ENCODE measurements around the gene CALML4.

GRCh38 chr15:68163191-68163590 is 41.9 kb downstream of the CALML4 start:
- TF ChIP-seq TOX (CRISPR knock-in tag; IDR thresholded peaks at IDR 0.05; ENCODE audit: borderline replicate concordance) (no peak), BACH2 (CRISPR knock-in tag; IDR thresholded peaks at IDR 0.05; ENCODE audit: borderline replicate concordance) (no peak), ZFP30 (CRISPR knock-in tag; IDR thresholded peaks at IDR 0.05) (no peak), POU6F1 (CRISPR knock-in tag; IDR thresholded peaks at IDR 0.05; ENCODE audit: borderline replicate concordance, low read depth) (no peak), RARB (CRISPR knock-in tag; IDR thresholded peaks at IDR 0.05) (no peak), TCF4 (CRISPR knock-in tag; IDR thresholded peaks at IDR 0.05; ENCODE audit: borderline replicate concordance) (no peak), ZNF70 (CRISPR knock-in tag; IDR thresholded peaks at IDR 0.05) (no peak), CSDC2 (CRISPR knock-in tag; IDR thresholded peaks at IDR 0.05) (no peak), ISL1 (CRISPR knock-in tag; IDR thresholded peaks at IDR 0.05) (no peak), ARNTL (CRISPR knock-in tag; IDR thresholded peaks at IDR 0.05; ENCODE audit: borderline replicate concordance, low read depth) (no peak), PATZ1 (CRISPR knock-in tag; IDR thresholded peaks at IDR 0.05; ENCODE audit: borderline replicate concordance) (no peak), ZNF8 (CRISPR knock-in tag; IDR thresholded peaks at IDR 0.05) (no peak)
- TF ChIP-seq, protein P1, sequence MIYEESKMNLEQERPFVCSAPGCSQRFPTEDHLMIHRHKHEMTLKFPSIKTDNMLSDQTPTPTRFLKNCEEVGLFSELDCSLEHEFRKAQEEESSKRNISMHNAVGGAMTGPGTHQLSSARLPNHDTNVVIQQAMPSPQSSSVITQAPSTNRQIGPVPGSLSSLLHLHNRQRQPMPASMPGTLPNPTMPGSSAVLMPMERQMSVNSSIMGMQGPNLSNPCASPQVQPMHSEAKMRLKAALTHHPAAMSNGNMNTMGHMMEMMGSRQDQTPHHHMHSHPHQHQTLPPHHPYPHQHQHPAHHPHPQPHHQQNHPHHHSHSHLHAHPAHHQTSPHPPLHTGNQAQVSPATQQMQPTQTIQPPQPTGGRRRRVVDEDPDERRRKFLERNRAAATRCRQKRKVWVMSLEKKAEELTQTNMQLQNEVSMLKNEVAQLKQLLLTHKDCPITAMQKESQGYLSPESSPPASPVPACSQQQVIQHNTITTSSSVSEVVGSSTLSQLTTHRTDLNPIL (CRISPR knock-in tag; IDR thresholded peaks at IDR 0.05; ENCODE audit: low read depth) = no peak

Measured in SK-N-SH treated with all-trans-retinoic acid at 6 μM for 48 hours (cell line).